Measurements from ENCODE around the gene FOXP1.
A peak's percentile ranks its signal among the peaks of the same experiment; 100 is the strongest.

FOXP1 gene

DNA sequence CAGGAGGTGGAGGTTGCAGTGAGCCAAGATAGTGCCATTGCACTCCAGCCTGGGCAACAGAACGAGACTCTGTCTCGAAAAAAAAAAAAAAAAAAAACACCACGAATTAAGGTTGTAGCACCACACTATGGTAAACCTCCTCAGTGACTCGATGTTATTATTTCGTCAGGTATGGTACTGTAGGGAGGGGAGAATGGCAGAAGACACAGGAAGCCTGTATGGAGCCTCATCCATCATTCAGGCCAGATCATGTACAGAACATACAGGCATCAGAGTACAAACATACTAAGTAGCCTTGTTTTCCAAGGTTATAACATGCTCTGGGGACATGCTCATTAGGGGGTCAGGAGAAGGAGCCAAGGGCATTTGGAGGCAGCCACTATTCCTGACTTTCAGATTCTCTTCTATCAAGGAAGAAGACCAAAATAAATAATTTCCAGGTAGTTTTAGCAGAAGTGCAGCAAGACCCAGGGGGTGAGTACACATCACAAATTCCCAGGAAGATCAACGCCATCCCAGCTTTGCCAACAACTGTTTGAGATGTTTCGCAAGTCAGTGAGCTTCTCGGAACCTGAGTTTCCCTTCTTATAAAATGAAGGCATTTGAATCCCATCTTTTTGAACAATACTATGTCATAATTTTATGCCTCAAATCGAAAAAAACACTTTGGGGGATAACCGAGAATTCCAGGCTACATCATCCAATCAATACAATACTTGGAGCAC is 79.8 kb downstream of the FOXP1 start:
- no peak overlapping the region for H3K4me3 Mint-ChIP-seq
- DNase-seq (ENCODE audit: low spot score in 2 of 2) (no peak), ATAC-seq (replicated peaks; ENCODE audit: extremely low read depth, poor library complexity, severe bottlenecking) (no peak)
- H3K27me3 Mint-ChIP-seq: no peaks in the 10 kb centered on the region
- H3K27ac Mint-ChIP-seq (ENCODE audit: low read depth): no peak overlapping the region
- no peaks in the 10 kb centered on the region for H3K9me3 Mint-ChIP-seq
- peaks cover 51% of the 10 kb centered on the region for H3K4me1 Mint-ChIP-seq
- peaks cover 2% of the 10 kb centered on the region for H3K36me3 Mint-ChIP-seq (ENCODE audit: insufficient read depth)

DNA sequence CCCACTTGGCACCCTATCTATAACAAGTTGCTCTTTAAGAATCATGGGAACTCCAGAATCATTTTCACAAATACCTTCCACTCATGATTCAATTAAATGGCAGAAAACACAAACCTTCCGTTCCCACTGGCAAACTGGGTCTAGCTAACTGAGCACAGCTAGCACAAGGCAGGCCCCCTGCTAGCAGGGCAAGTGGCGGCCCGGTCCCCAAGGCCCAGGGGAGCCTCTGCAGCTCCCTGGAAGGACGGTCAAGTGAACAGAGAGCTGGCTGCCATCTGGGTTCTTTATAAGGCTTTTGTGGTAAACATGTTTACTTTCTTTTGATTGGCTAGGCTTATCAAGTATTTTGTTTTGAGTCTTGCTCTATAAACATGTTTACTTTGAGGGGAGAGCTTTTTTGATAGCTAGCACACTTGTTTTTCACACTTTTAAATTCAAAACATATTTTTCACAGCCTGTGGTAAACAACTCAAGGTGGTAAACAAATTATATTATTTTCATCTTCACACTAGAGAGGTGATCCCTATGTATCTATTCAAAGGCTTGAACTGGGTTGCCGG is 81.4 kb downstream of the FOXP1 start:
- ATAC-seq (replicated peaks; ENCODE audit: extremely low read depth, poor library complexity, severe bottlenecking) (no peak), DNase-seq (ENCODE audit: low spot score in 2 of 2) (no peak)
- Mint-ChIP-seq H3K36me3 (ENCODE audit: insufficient read depth) (peaks cover 2% of the 10 kb centered on the region), H3K4me3 (no peak overlapping the region), H3K27me3 (no peaks in the 10 kb centered on the region), H3K9me3 (no peaks in the 10 kb centered on the region), H3K4me1 (peaks cover 62% of the 10 kb centered on the region), H3K27ac (ENCODE audit: low read depth) (peak overlapping the region; percentile 35)

DNA sequence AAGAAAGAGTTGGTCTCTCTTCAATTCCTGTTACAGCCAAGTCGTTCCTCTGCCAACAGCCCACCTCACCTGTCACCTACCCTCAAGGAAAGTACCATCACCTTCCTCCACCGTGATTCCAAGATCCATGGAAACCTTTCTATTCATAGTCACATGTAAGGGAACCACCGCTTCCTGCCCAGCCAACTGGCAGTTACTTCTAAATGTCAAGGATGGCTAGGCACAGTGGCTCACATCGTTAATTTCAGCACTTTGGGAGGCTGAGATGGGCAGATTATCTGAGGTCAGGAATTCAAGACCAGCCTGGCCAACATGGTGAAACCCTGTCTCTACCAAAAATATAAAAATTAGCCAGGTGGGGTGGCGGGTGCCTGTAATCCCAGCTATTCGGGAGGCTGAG is 82.8 kb downstream of the FOXP1 start:
- H3K27ac Mint-ChIP-seq (ENCODE audit: low read depth): peak overlapping the region; percentile 50
- H3K9me3 Mint-ChIP-seq: no peaks in the 10 kb centered on the region
- no peak for ATAC-seq (replicated peaks; ENCODE audit: extremely low read depth, poor library complexity, severe bottlenecking)
- no peak for DNase-seq (ENCODE audit: low spot score in 2 of 2)
- no peaks in the 10 kb centered on the region for H3K27me3 Mint-ChIP-seq
- H3K36me3 Mint-ChIP-seq (ENCODE audit: insufficient read depth): peaks cover 1% of the 10 kb centered on the region
- peaks cover 73% of the 10 kb centered on the region for H3K4me1 Mint-ChIP-seq
- no peak overlapping the region for H3K4me3 Mint-ChIP-seq

DNA sequence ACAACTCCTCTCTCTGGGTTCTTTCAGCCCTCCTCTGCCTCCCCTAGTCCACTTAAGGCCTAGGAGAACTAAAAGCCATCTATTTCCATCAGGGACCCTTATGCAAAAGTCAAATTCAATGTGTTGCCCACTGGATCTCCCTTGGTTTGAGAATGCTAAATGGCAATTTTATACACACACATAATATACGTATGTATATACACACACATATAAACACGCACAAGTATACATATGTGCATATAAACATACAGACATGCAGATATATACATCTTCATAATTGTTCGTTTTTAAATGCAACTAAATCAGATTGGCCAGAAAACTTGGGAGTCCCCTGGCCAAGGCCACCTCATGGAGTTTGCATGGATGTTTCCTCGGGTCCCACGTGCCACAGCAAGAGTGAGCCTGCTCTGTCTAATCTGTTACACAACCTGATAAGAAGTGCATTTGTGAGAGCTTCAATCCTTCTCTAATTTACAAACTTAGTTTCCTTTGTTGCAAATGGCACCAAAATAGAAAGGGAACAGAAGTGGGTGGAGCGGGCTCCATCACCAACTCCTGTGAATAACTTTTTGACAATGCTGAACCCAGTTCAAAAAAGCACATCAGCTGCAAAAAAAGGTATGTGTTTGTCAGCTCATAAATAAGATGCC is 84.2 kb downstream of the FOXP1 start:
- no peaks in the 10 kb centered on the region for H3K36me3 Mint-ChIP-seq (ENCODE audit: insufficient read depth)
- H3K4me1 Mint-ChIP-seq: peaks cover 79% of the 10 kb centered on the region
- DNase-seq (ENCODE audit: low spot score in 2 of 2) (no peak), ATAC-seq (replicated peaks; ENCODE audit: extremely low read depth, poor library complexity, severe bottlenecking) (no peak)
- no peaks in the 10 kb centered on the region for H3K9me3 Mint-ChIP-seq
- H3K4me3 Mint-ChIP-seq: no peak overlapping the region
- H3K27ac Mint-ChIP-seq (ENCODE audit: low read depth): peak overlapping the region; percentile 22
- no peaks in the 10 kb centered on the region for H3K27me3 Mint-ChIP-seq

DNA sequence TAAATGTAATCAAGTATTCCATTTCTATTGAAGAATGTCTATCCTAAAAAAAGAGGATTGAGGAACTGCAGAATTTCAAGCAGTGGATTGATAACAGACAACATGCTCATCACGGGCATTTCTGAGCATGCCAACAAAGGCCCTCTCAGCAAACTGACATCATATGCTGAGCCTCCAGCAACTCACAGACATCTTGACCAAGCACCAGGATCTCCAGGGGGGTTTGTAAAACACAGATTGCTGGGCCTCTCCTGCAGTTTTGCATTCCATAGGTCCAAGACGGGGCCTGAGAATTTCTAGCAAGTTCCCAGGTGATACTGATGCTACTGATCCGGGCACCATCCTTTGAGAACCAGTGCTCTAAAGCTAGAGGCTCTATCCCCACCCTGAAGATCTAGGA is 85.0 kb downstream of the FOXP1 start:
- Mint-ChIP-seq H3K4me3 (no peak overlapping the region), H3K27ac (ENCODE audit: low read depth) (peak overlapping the region; percentile 95), H3K9me3 (no peaks in the 10 kb centered on the region), H3K36me3 (ENCODE audit: insufficient read depth) (no peaks in the 10 kb centered on the region), H3K4me1 (peaks cover 74% of the 10 kb centered on the region), H3K27me3 (no peaks in the 10 kb centered on the region)
- ATAC-seq (replicated peaks; ENCODE audit: extremely low read depth, poor library complexity, severe bottlenecking) (no peak), DNase-seq (ENCODE audit: low spot score in 2 of 2) (no peak)

DNA sequence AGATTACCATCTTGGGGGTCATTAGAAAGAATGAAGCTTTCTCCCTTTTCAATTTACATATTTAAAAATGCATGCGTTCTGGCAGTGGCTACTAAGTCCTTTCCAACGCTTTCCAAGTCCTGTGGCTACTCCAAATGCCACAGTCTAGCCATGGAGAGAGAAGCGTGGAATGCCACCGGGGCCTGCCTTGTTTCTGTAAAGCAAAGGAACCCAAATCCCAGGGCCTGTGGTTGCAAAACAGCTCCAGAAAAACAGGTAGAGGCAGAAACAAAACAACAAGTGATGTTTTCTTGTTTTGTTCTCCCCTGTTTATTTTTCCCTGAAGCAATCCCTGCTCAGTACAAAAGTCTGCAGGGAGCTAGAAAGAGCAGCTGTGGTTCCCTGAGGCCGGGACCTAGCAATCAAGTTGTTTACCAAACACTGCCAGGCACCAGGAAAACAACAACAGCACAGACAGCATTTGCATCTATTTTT is 85.5 kb downstream of the FOXP1 start:
- Mint-ChIP-seq H3K4me1 (peaks cover 75% of the 10 kb centered on the region), H3K4me3 (no peak overlapping the region), H3K36me3 (ENCODE audit: insufficient read depth) (peaks cover 5% of the 10 kb centered on the region), H3K27ac (ENCODE audit: low read depth) (peak overlapping the region; percentile 95), H3K9me3 (no peaks in the 10 kb centered on the region), H3K27me3 (no peaks in the 10 kb centered on the region)
- DNase-seq (ENCODE audit: low spot score in 2 of 2): no peak
- no peak for ATAC-seq (replicated peaks; ENCODE audit: extremely low read depth, poor library complexity, severe bottlenecking)

DNA sequence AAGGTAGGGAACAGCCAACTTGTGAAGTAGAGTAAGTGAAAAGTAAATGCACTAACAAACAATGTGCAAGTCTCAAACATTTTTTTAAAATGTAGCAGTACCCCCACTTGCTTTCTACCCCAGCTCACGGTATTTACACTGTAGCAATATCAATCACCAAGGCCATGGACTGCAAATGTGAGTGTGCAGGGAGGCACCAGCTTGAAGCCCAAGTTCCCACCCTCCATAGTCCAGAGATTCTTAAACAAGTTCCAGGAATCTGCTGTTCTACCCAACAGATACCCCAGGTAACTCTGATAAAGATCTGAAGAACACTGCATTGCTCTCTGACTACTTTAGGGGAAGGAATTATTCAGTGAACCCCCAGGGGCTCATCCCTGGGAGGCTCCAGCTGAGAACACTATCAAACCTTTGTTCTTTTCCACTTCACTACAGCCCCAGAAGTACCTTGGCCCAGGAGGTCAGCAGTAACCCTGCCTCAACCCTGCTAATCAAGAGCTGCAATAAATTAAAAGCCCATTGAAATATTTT is 86.1 kb downstream of the FOXP1 start:
- H3K4me3 Mint-ChIP-seq: no peak overlapping the region
- H3K4me1 Mint-ChIP-seq: peaks cover 75% of the 10 kb centered on the region
- H3K27me3 Mint-ChIP-seq: no peaks in the 10 kb centered on the region
- H3K36me3 Mint-ChIP-seq (ENCODE audit: insufficient read depth): peaks cover 8% of the 10 kb centered on the region
- DNase-seq (ENCODE audit: low spot score in 2 of 2) (no peak), ATAC-seq (replicated peaks; ENCODE audit: extremely low read depth, poor library complexity, severe bottlenecking) (no peak)
- H3K27ac Mint-ChIP-seq (ENCODE audit: low read depth): peak overlapping the region; percentile 95
- no peaks in the 10 kb centered on the region for H3K9me3 Mint-ChIP-seq

DNA sequence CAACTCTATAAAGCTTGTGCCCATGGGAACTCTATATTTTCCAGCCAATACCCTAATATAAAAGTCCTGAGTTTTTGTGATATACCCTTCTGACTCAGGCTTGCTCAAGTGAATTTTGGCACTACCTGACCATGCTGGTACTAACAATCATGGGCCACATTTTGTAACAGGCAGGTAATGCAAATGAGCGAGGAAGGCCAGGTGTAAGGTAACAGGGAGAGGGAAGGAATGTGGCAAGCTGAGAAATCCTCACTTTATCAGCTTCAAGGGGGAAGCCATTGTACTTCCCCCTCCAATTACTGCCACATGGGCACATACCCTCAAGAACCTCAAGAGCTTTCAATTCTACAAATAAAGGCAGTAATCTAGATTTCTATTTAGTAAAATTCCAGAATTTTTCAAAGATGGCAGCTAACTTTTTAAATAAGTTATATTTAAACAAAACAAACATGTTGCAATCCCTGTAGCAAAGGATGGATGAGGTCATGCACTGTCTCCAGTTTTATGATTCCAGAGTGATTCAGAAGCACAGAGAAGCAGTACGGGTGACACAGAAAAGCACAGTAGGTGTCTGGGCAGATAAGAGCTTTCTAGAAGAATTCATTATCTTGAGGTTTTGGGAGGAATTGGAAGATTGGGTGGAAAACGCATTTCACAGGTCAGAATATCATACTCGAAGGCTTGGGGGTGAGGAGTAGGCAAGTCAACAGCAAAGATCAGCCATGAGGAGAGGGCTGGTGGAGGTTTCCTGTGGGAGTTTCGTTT is 87.6 kb downstream of the FOXP1 start:
- DNase-seq (ENCODE audit: low spot score in 2 of 2) (peak in 1 of 2 donors; percentile 16), ATAC-seq (replicated peaks; ENCODE audit: extremely low read depth, poor library complexity, severe bottlenecking) (no peak)
- Mint-ChIP-seq H3K4me1 (peaks cover 76% of the 10 kb centered on the region), H3K36me3 (ENCODE audit: insufficient read depth) (peaks cover 12% of the 10 kb centered on the region), H3K9me3 (no peaks in the 10 kb centered on the region), H3K27ac (ENCODE audit: low read depth) (peak overlapping the region; percentile 95), H3K4me3 (peak overlapping the region; percentile 69), H3K27me3 (no peaks in the 10 kb centered on the region)

DNA sequence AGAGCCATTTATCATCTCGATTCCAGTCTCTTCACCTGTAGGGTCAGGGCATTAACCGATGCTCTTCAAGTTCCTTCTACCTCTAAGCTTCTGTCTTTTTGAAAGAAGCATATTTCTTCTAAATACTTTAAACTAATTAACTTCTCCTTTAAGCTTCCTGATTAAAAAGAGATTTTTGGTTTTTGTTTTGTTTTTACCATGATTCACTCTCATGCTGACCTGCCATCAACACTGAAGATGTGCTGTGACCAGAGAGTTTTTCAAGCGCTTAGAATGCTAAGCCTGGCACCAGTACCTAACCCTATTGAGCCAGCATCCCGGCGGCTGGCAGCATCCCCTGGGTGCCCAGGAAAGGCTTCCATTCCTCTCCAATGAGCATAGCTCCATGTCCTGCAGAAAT is 89.3 kb downstream of the FOXP1 start:
- H3K27me3 Mint-ChIP-seq: no peaks in the 10 kb centered on the region
- peaks cover 13% of the 10 kb centered on the region for H3K36me3 Mint-ChIP-seq (ENCODE audit: insufficient read depth)
- peaks cover 77% of the 10 kb centered on the region for H3K4me1 Mint-ChIP-seq
- H3K4me3 Mint-ChIP-seq: peak overlapping the region; percentile 11
- no peak for DNase-seq (ENCODE audit: low spot score in 2 of 2)
- H3K9me3 Mint-ChIP-seq: no peaks in the 10 kb centered on the region
- H3K27ac Mint-ChIP-seq (ENCODE audit: low read depth): peak overlapping the region; percentile 95
- ATAC-seq (replicated peaks; ENCODE audit: extremely low read depth, poor library complexity, severe bottlenecking): no peak

DNA sequence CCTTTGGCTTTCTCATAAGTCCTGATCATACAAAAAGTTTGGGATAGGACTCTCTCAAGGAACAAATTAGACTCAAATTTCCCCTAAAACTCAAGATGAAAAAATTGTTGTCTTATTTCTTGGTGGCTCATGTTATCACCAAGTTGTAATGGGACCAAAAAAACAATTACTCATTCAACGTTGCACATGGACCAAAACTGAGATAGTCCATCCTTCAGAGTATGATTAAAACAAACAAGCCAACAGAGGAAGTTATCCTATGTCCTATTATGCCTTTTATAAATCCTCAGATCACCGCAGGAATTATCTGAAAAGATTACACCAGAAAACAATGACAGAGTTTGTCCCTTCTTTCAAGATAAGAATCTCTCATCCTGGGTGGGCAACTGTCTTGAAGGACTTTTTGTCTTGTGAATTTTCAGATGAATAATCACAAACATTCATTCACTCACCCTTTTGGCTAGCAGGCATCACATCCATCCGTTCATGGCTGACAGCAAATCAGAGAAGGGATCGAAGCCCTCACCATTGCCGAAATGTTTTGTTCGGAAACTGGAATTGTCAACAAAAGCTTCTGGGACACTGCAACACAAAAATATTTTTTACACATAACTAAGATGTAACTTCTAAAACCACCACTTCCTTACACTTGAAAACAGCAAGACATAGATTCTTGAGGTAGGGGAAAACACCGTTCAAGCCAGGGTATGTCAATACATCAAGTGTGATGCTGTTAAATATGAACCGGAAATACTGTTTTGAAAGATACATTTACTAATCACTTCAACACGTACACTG is 90.4 kb downstream of the FOXP1 start:
- Mint-ChIP-seq H3K36me3 (ENCODE audit: insufficient read depth) (peaks cover 15% of the 10 kb centered on the region), H3K4me3 (peak overlapping the region; percentile 81)

DNA sequence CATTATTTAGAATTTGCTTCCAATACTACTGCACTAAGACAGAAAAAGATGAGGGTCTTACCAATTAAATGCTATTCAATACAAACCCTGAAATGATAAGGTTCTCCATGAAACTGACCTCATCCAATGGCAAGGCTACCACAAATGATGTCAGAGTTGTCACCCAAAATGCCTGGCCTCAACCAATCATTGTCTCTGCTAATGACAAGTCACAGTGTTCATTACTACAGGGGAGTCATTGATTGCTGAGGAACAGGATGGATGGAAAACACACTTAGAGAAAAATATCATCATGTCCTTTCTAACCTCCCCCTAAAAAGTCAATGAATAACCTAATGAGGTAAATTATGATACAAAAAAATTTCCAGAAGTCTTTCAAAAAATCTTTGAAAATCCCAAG is 91.0 kb downstream of the FOXP1 start:
- peak; percentile 39 for ATAC-seq (replicated peaks; ENCODE audit: extremely low read depth, poor library complexity, severe bottlenecking)
- Mint-ChIP-seq H3K27me3 (no peaks in the 10 kb centered on the region), H3K27ac (ENCODE audit: low read depth) (peak overlapping the region; percentile 95), H3K4me3 (peak overlapping the region; percentile 81), H3K36me3 (ENCODE audit: insufficient read depth) (peaks cover 15% of the 10 kb centered on the region), H3K9me3 (no peaks in the 10 kb centered on the region), H3K4me1 (peaks cover 78% of the 10 kb centered on the region)
- peak in 1 of 2 donors; percentile 21 for DNase-seq (ENCODE audit: low spot score in 2 of 2)

More for the DNA sequence above, 90.4 kb downstream of the FOXP1 start:
- no peaks in the 10 kb centered on the region for H3K27me3 Mint-ChIP-seq
- peak in 1 of 2 donors; percentile 51 for DNase-seq (ENCODE audit: low spot score in 2 of 2)
- ATAC-seq (replicated peaks; ENCODE audit: extremely low read depth, poor library complexity, severe bottlenecking): peak; percentile 89
- peak overlapping the region; percentile 95 for H3K27ac Mint-ChIP-seq (ENCODE audit: low read depth)
- peaks cover 81% of the 10 kb centered on the region for H3K4me1 Mint-ChIP-seq
- no peaks in the 10 kb centered on the region for H3K9me3 Mint-ChIP-seq

All from central memory CD8-positive, alpha-beta T cell (primary cell).